Heart left ventricle (tissue), 16 donors: ENCODE data around the gene CMC2. TPM values are rescaled to one million over a fixed set of nuclear protein-coding genes. Genes with fewer than 3 reads are reported as not detected.

Experiments
- ATAC-seq, 4 donors: fragments of 200-7000 bp; cut with Tn5 transposase; one replicate each; pipeline ENCODE4 v1.9.1; 2020 to 2022; ENCODE audit warnings: moderate library complexity in 4 of 4, mild to moderate bottlenecking in 3 of 4, moderate number of reproducible peaks in 1 of 4
- DNase-seq, 5 donors: peaks; one replicate each; pipeline ENCODE4 v3.0.0-alpha.2; 2020
- H3K27ac ChIP-seq, 12 donors: fragments of 200-600 bp; sonication (generic) in 4 of 12; one replicate each; pipeline versions ENCODE4 v1.5.0 to v1.8.0; 2016 to 2022; ENCODE audit warnings: mild to moderate bottlenecking in 2 of 12
- H3K27me3 ChIP-seq, 9 donors: fragments of 200-600 bp; sonication (generic) in 2 of 9; one replicate each; pipeline versions ENCODE4 v1.5.1 to v1.8.0; 2016 to 2022; ENCODE audit warnings: mild to moderate bottlenecking in 3 of 9
- H3K36me3 ChIP-seq, 9 donors: fragments of 200-600 bp; sonication (generic) in 2 of 9; one replicate each; pipeline versions ENCODE4 v1.5.0 to v1.8.0; 2018 to 2022; ENCODE audit warnings: mild to moderate bottlenecking in 2 of 9
- H3K4me1 ChIP-seq, 12 donors: fragments of 200-600 bp; sonication (generic) in 4 of 12; one replicate each; pipeline versions ENCODE4 v1.5.0 to v1.8.0; 2016 to 2022; ENCODE audit warnings: mild to moderate bottlenecking in 3 of 12
- H3K4me3 ChIP-seq, 12 donors: fragments of 200-600 bp; sonication (generic) in 4 of 12; one replicate each; pipeline versions ENCODE4 v1.5.0 to v1.8.0; 2017 to 2022; ENCODE audit warnings: mild to moderate bottlenecking in 9 of 12, moderate library complexity in 4 of 12
- H3K9me3 ChIP-seq, 12 donors: fragments of 200-600 bp; sonication (generic) in 4 of 12; one replicate each; pipeline versions ENCODE4 v1.5.0 to v1.8.0; 2016 to 2022; ENCODE audit warnings: mild to moderate bottlenecking in 1 of 12
- CTCF ChIP-seq, 12 donors: fragments of 200-600 bp; sonication (generic) in 4 of 12; IDR thresholded peaks; one replicate each; pipeline versions ENCODE4 v1.5.0 to v1.8.0; 2018 to 2022; ENCODE audit warnings: antibody characterized with exemption in 12 of 12, mild to moderate bottlenecking in 5 of 12
- POLR2A ChIP-seq, 2 donors: fragments of 450-650 bp; IDR thresholded peaks; one replicate each; pipeline ENCODE4 v1.6.1; 2017; ENCODE audit warnings: antibody characterized with exemption in 2 of 2, mild to moderate bottlenecking in 2 of 2, moderate library complexity in 2 of 2
- WGBS, 4 donors: extraction: QIAGEN DNeasy Blood & Tissue Kit in 2 of 4; methylation state at CpG; one replicate each; pipeline versions ENCODE4 v1.1.5 to v1.1.7; 2013 to 2018; 5-methylcytosine and 5-hydroxymethylcytosine counted together
- intact Hi-C, 10 donors: fragments of 100-400 bp; cut with DNase I; formaldehyde crosslinking; loops; one replicate each; pipeline versions ENCODE4 v1.11.1 to v1.14.2; 2022
- polyA plus RNA-seq, 2 donors: library from polyadenylated mRNA; stranded (reverse); fragments of 200-250 nt; gene quantifications; one replicate each; pipeline ENCODE4 v1.2.3, GENCODE V29; 2013
- total RNA-seq, 9 donors: library from RNA; depleted of rRNA in 2 of 9; stranded (reverse); fragments of >200 nt in 2 of 9; fragmentation: NEBNext Ultra II Directional in 3 of 9; extraction: Animal tissue kit (Norgen Biotek cat#: 25700) in 3 of 9; gene quantifications; one replicate each; pipeline versions ENCODE4 v1.1.0 to v1.2.4, GENCODE V29; 2016 to 2023
- donor health status: ischemic (EF 13 %, LVEDD 7.1; RV severe dilation, severe dysfunction).
- donor health status: healthy with polysubstance abuse.
- donor health status: DM: no; HTN: yes; CAD: no.
- donor health status: DM: no; HTN: no; CAD: no.
- donor health status: ischemic (EF 25% LVEDD 6.9; RV normal size, moderate dysfunction).
- donor health status: ischemic (EF 25% LVEDD 5.7; RV mildly dilated, moderate dysfunction).
- donor health status: healthy.
- donor health status: DM: yes; HTN: yes; CAD: no.
- donor health status: ischemic (EF 35%, LVEDD 5.7; RV mildly dilated, moderate dysfunction).
- donor health status: nonischemic (EF 11% LVEDD 7.7; RV severe dilation, severe dysfunction).
- donor health status: DM: yes; HTN: yes; CAD: no.
- donor health status: PGD.
- donor health status: ischemic (EF 29% LVEDD 5.4; RV normal size, mild dysfunction).
- donor health status: nonischemic (EF 23%, LVEDD 6.1; RV moderate dilation, normal function).

Gene CMC2
- total and polyA plus RNA-seq, 11 donors: 89.0 to 377 (median 134) TPM

- H3K4me3 ChIP-seq: no peak overlapping the region
- peaks cover 0 to 13% (median 0%) of the 10 kb centered on the region in 12 donors for H3K4me1 ChIP-seq
- H3K27ac ChIP-seq: no peak overlapping the region
- no peak for DNase-seq
- no peaks in the 10 kb centered on the region for H3K27me3 ChIP-seq
- intact Hi-C loops: no loop called here
- H3K9me3 ChIP-seq: no peaks in the 10 kb centered on the region
- no peaks in the 10 kb centered on the region for H3K36me3 ChIP-seq
- ATAC-seq: no peak
- 90 to 92% (median 91%) methylated on average over 7 of the region's 7 CpGs for WGBS, 4 donors
- TF ChIP-seq POLR2A (IDR thresholded peaks at IDR 0.05): no peak
- TF ChIP-seq CTCF (IDR thresholded peaks at IDR 0.05): no peak
Observed at GRCh38 chr16:80940069-80940856, 66.4 kb downstream of the CMC2 start.

GRCh38 chr16:80938879-80939260 is 67.8 kb downstream of the CMC2 start:
- DNase-seq (no peak), ATAC-seq (no peak)
- H3K4me3 ChIP-seq: no peak overlapping the region
- no peaks in the 10 kb centered on the region for H3K36me3 ChIP-seq
- intact Hi-C loops: no loop called here
- no peaks in the 10 kb centered on the region for H3K9me3 ChIP-seq
- WGBS, 4 donors: 75 to 85% (median 82%) methylated on average over 4 of the region's 4 CpGs
- peaks cover 0 to 13% (median 0%) of the 10 kb centered on the region in 12 donors for H3K4me1 ChIP-seq
- H3K27me3 ChIP-seq: peaks cover 0 to 8% (median 0%) of the 10 kb centered on the region in 9 donors
- TF ChIP-seq POLR2A (IDR thresholded peaks at IDR 0.05) (no peak), CTCF (IDR thresholded peaks at IDR 0.05) (no peak)
- peak overlapping the region in 1 of 12 donors; percentile 12 for H3K27ac ChIP-seq

- peaks cover 0 to 13% (median 0%) of the 10 kb centered on the region in 9 donors for H3K27me3 ChIP-seq
- no peaks in the 10 kb centered on the region for H3K36me3 ChIP-seq
- H3K27ac ChIP-seq: peak overlapping the region in 3 of 12 donors; percentile 12 to 34 (median 33)
- WGBS, 4 donors: 61 to 69% (median 66%) methylated on average over 14 to 15 of the region's 15 CpGs
- peaks cover 0 to 13% (median 0%) of the 10 kb centered on the region in 12 donors for H3K4me1 ChIP-seq
- intact Hi-C loops: no loop called here
- TF ChIP-seq POLR2A (IDR thresholded peaks at IDR 0.05) (no peak), CTCF (IDR thresholded peaks at IDR 0.05) (no peak)
- DNase-seq (peak in 4 of 5 donors; percentile 31 to 52 (median 32)), ATAC-seq (peak; percentile 59 to 83 (median 72))
- H3K4me3 ChIP-seq: no peak overlapping the region
- H3K9me3 ChIP-seq: no peaks in the 10 kb centered on the region
Observed at GRCh38 chr16:80938004-80938878, 68.4 kb downstream of the CMC2 start.

- peaks cover 0 to 23% (median 10%) of the 10 kb centered on the region in 12 donors for H3K4me1 ChIP-seq
- H3K4me3 ChIP-seq: no peak overlapping the region
- 57 to 70% (median 62%) methylated on average over 2 of the region's 2 CpGs for WGBS, 4 donors
- no peaks in the 10 kb centered on the region for H3K36me3 ChIP-seq
- H3K9me3 ChIP-seq: no peaks in the 10 kb centered on the region
- peaks cover 0 to 28% (median 0%) of the 10 kb centered on the region in 9 donors for H3K27me3 ChIP-seq
- ATAC-seq (no peak), DNase-seq (no peak)
- intact Hi-C loops: no loop called here
- TF ChIP-seq CTCF (IDR thresholded peaks at IDR 0.05) (no peak), POLR2A (IDR thresholded peaks at IDR 0.05) (no peak)
- H3K27ac ChIP-seq: no peak overlapping the region
Observed at GRCh38 chr16:80936410-80936809, 70.3 kb downstream of the CMC2 start.
